Astrocyte (in vitro differentiated cells and primary cell): Measurements from ENCODE around the gene USP47. TPM values are rescaled to one million over a fixed set of nuclear protein-coding genes. Genes with fewer than 3 reads are reported as not detected.

Source experiments
- DNase-seq: peaks from one replicate; pipeline ENCODE4 v3.0.0-alpha.2; 2010; ENCODE audit warnings: low read depth
- FAIRE-seq: peaks from 2 replicates; lab custom pipeline; 2011; peaks lifted over from hg19 to GRCh38; lab: Jason Lieb, UNC
- H2AFZ ChIP-seq: 2 replicates; pipeline ENCODE4 v1.6.0; 2012; ENCODE audit warnings: low read depth, low read length, inconsistent platforms
- H3K27ac ChIP-seq: 2 replicates; pipeline ENCODE4 v1.5.1; 2011; ENCODE audit warnings: low read depth, low read length, inconsistent platforms
- H3K27me3 ChIP-seq: 2 replicates; pipeline ENCODE4 v1.6.0; 2011; ENCODE audit warnings: low read length, inconsistent platforms; ENCODE audit not compliant: insufficient read depth
- H3K36me3 ChIP-seq: 2 replicates; pipeline ENCODE4 v1.5.1; 2011; ENCODE audit warnings: low read length, inconsistent platforms; ENCODE audit not compliant: insufficient read depth
- H3K4me1 ChIP-seq: 2 replicates; pipeline ENCODE4 v1.5.1; 2011; ENCODE audit warnings: low read length, inconsistent platforms; ENCODE audit not compliant: insufficient read depth
- H3K4me2 ChIP-seq: 2 replicates; pipeline ENCODE4 v1.6.0; 2012; ENCODE audit warnings: low read length, inconsistent platforms
- H3K4me3 ChIP-seq: 2 replicates; pipeline ENCODE4 v1.5.1; 2011; ENCODE audit warnings: low read depth, mild to moderate bottlenecking, low read length, inconsistent platforms; ENCODE audit not compliant: insufficient read depth
- H3K79me2 ChIP-seq: 2 replicates; pipeline ENCODE4 v1.6.0; 2012; ENCODE audit warnings: mild to moderate bottlenecking, low read length, inconsistent platforms; ENCODE audit not compliant: insufficient read depth
- H3K9ac ChIP-seq: 2 replicates; pipeline ENCODE4 v1.6.0; 2012; ENCODE audit warnings: mild to moderate bottlenecking, low read length, inconsistent platforms
- H3K9me3 ChIP-seq: 2 replicates; pipeline ENCODE4 v1.5.1; 2012; ENCODE audit warnings: low read depth, mild to moderate bottlenecking, low read length, inconsistent platforms; ENCODE audit not compliant: insufficient read depth
- H4K20me1 ChIP-seq: 2 replicates; pipeline ENCODE4 v1.6.0; 2012; ENCODE audit warnings: low read length, inconsistent platforms; ENCODE audit not compliant: insufficient read depth
- H3K27ac Mint-ChIP-seq: one replicate; pipeline ENCODE4 v1.8.0; 2021; ENCODE audit warnings: mild to moderate bottlenecking, mixed read lengths; ENCODE audit not compliant: unreplicated experiment
- H3K27me3 Mint-ChIP-seq: one replicate; pipeline ENCODE4 v1.8.0; 2021; ENCODE audit warnings: low read depth, mixed read lengths; ENCODE audit not compliant: unreplicated experiment
- H3K36me3 Mint-ChIP-seq: one replicate; pipeline ENCODE4 v1.8.0; 2021; ENCODE audit warnings: low read depth, mixed read lengths; ENCODE audit not compliant: unreplicated experiment
- H3K4me1 Mint-ChIP-seq: one replicate; pipeline ENCODE4 v1.8.0; 2021; ENCODE audit warnings: low read depth, mixed read lengths; ENCODE audit not compliant: unreplicated experiment
- H3K4me3 Mint-ChIP-seq: one replicate; pipeline ENCODE4 v1.8.0; 2021; ENCODE audit warnings: mild to moderate bottlenecking, moderate library complexity, mixed read lengths; ENCODE audit not compliant: unreplicated experiment
- H3K9me3 Mint-ChIP-seq: one replicate; pipeline ENCODE4 v1.8.0; 2021; ENCODE audit warnings: mild to moderate bottlenecking, mixed read lengths; ENCODE audit not compliant: unreplicated experiment
- CTCF ChIP-seq: IDR thresholded peaks from 2 replicates; pipeline ENCODE4 v1.5.1; 2011; ENCODE audit warnings: low read depth, mild to moderate bottlenecking, inconsistent platforms, low read length, moderate library complexity; ENCODE audit not compliant: insufficient read depth
- EZH2 ChIP-seq: IDR thresholded peaks from 2 replicates; pipeline ENCODE4 v1.6.1; 2012; ENCODE audit warnings: mild to moderate bottlenecking, low read length, inconsistent platforms; ENCODE audit not compliant: insufficient read depth
- total RNA-seq: library from RNA; stranded (reverse); gene quantifications from 2 replicates; pipeline ENCODE4 v1.2.1, GENCODE V29; 2021

USP47 gene
- total RNA-seq, 1 donor from 2014 or later: 49.5 TPM

- Mint-ChIP-seq H3K4me3 (no peak overlapping the region), H3K27me3 (no peaks in the 10 kb centered on the region), H3K4me1 (peaks cover 28% of the 10 kb centered on the region), H3K9me3 (no peaks in the 10 kb centered on the region), H3K36me3 (peaks cover 38% of the 10 kb centered on the region), H3K27ac (no peak overlapping the region)
- TF ChIP-seq CTCF (no peak), EZH2 (no peak)
- Histone ChIP-seq H3K4me3 (no peak overlapping the region), H3K4me1 (peaks cover 34% of the 10 kb centered on the region), H2AFZ (no peak overlapping the region), H3K27me3 (no peaks in the 10 kb centered on the region), H3K79me2 (peaks cover 18% of the 10 kb centered on the region), H3K9me3 (no peaks in the 10 kb centered on the region), H3K4me2 (no peak overlapping the region), H3K27ac (no peak overlapping the region), H4K20me1 (no peaks in the 10 kb centered on the region), H3K9ac (no peak overlapping the region), H3K36me3 (no peaks in the 10 kb centered on the region)
- DNase-seq (no peak), FAIRE-seq (no peak)
These were observed 128.8 kb downstream of the USP47 start for GRCh38 chr11:11970556-11970955.

GRCh38 chr11:11971906-11972547 lies 130.3 kb downstream of the USP47 start:
- H4K20me1 ChIP-seq: no peaks in the 10 kb centered on the region
- TF ChIP-seq EZH2 (no peak), CTCF (no peak)
- no peaks in the 10 kb centered on the region for H3K27me3 ChIP-seq
- no peaks in the 10 kb centered on the region for H3K36me3 ChIP-seq
- H3K4me3 Mint-ChIP-seq: no peak overlapping the region
- peaks cover 42% of the 10 kb centered on the region for H3K4me1 Mint-ChIP-seq
- no peaks in the 10 kb centered on the region for H3K9me3 Mint-ChIP-seq
- no peak overlapping the region for H3K4me3 ChIP-seq
- peaks cover 25% of the 10 kb centered on the region for H3K79me2 ChIP-seq
- H2AFZ ChIP-seq: no peak overlapping the region
- H3K36me3 Mint-ChIP-seq: peaks cover 31% of the 10 kb centered on the region
- no peak for FAIRE-seq
- no peaks in the 10 kb centered on the region for H3K9me3 ChIP-seq
- no peak for DNase-seq
- H3K27ac Mint-ChIP-seq: peak overlapping the region; percentile 58
- peak overlapping the region; percentile 4 for H3K9ac ChIP-seq
- no peak overlapping the region for H3K4me2 ChIP-seq
- H3K27me3 Mint-ChIP-seq: no peaks in the 10 kb centered on the region
- H3K4me1 ChIP-seq: peaks cover 48% of the 10 kb centered on the region
- H3K27ac ChIP-seq: no peak overlapping the region

GRCh38 chr11:11972730-11973341 lies 131.1 kb downstream of the USP47 start:
- peaks cover 56% of the 10 kb centered on the region for H3K4me1 ChIP-seq
- FAIRE-seq (no peak), DNase-seq (no peak)
- TF ChIP-seq EZH2 (no peak), CTCF (no peak)
- H3K4me2 ChIP-seq: peak overlapping the region; percentile 50
- Mint-ChIP-seq H3K36me3 (peaks cover 28% of the 10 kb centered on the region), H3K4me3 (peak overlapping the region; percentile 5), H3K9me3 (no peaks in the 10 kb centered on the region), H3K27ac (peak overlapping the region; percentile 84), H3K27me3 (no peaks in the 10 kb centered on the region), H3K4me1 (peaks cover 50% of the 10 kb centered on the region)
- H3K4me3 ChIP-seq: no peak overlapping the region
- peaks cover 25% of the 10 kb centered on the region for H3K79me2 ChIP-seq
- H3K27ac ChIP-seq: peak overlapping the region; percentile 73
- no peaks in the 10 kb centered on the region for H3K36me3 ChIP-seq
- no peaks in the 10 kb centered on the region for H3K9me3 ChIP-seq
- H3K9ac ChIP-seq: peak overlapping the region; percentile 61
- no peaks in the 10 kb centered on the region for H4K20me1 ChIP-seq
- H3K27me3 ChIP-seq: no peaks in the 10 kb centered on the region
- H2AFZ ChIP-seq: no peak overlapping the region
